GM12891 (cell line): ENCODE results near the gene DNM3.

Source experiments
- POLR2A ChIP-seq: IDR thresholded peaks from 2 replicates; pipeline ENCODE4 v1.6.1; 2011; ENCODE audit warnings: low read depth, low read length, control low read depth
- POLR2AphosphoS5 ChIP-seq: IDR thresholded peaks from 2 replicates; pipeline ENCODE4 v1.6.1; 2011; ENCODE audit warnings: low read depth, low read length, control low read depth
- POU2F2 ChIP-seq: IDR thresholded peaks from 2 replicates; pipeline ENCODE4 v1.6.1; 2011; ENCODE audit warnings: low read depth, mild to moderate bottlenecking, control low read depth, low read length, moderate library complexity
- TAF1 ChIP-seq: IDR thresholded peaks from 2 replicates; pipeline ENCODE4 v1.6.1; 2011; ENCODE audit warnings: low read depth, low read length, control low read depth

GRCh38 chr1:172165403-172165802, 324.1 kb downstream of the DNM3 start:
- TF ChIP-seq POLR2AphosphoS5: no peak
- no peak for TF ChIP-seq POLR2A
- no peak for TF ChIP-seq POU2F2
- no peak for TF ChIP-seq TAF1
